Activated CD4-positive, alpha-beta T cell treated with anti-CD3 and anti-CD28 coated beads for 4 hours (primary cell): Measurements from ENCODE around the gene MRPS26.
"Not testable (repeated sequence)": the region's sequence is repeated elsewhere in the genome, so short reads cannot be mapped to it uniquely, and the experiment has no call there.

Source experiments
- DNase-seq, 2 donors: peaks; one replicate each; pipeline ENCODE4 v3.0.0-alpha.2; 2020

MRPS26 gene

GRCh38 chr20:3045816-3046676, at the start of gene MRPS26:
Gene MRPS26 (plus strand): TSS chr20:3046052. CDS start chr20:3046069, 17 bp downstream.
- peak; percentile 76 to 79 for DNase-seq

DNA sequence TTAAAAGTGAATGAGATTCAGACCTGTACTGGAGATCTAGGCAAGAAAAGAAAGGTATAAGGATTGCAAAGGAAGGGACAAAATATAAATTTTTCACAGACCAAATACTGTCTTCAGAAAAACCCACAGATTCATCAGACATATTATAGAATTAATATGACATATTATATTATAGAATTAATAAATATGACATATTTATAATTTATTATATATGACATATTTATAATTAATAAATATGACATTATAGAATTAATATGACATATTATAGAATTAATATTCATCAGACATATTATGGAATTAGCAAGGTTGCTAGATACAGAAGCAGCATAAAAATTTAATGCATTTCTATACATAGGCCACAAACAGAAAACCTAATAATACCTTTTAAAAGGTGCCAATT, 47.1 kb upstream of the MRPS26 start:
- DNase-seq, result no peak

DNA sequence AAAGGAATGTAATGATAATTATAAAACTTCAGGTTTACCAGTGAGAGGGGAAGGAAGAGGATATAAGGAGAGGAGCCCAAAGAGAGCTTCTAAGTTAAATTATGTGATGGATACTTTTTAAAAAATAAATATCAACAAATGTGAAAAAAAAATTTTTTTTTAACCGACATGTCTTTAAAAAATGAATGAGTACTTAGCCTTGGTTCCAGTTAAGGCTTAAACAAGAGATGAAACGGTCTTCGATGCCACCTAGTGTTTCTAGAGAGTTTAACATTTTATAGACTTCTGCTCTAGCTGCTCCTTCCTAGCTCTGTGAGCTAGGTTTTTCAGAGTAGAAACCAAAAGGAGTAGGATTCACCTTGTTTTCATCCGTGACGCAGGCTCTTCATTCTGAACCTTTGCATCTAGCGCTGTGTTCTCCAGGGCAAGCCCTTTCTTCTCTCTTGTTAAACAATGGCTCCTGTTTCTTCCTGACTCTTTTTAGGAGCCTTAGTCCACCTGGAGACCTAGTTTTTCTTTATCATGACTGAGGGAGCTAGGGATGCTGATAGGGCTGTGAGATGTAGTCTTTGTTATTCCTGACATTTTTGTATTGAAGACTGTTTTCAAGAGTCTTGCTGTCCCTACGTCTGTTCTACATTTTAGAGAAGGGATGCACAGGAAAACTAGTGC, 44.9 kb upstream of the MRPS26 start:
- peak in 1 of 2 donors; percentile 22 for DNase-seq

DNA sequence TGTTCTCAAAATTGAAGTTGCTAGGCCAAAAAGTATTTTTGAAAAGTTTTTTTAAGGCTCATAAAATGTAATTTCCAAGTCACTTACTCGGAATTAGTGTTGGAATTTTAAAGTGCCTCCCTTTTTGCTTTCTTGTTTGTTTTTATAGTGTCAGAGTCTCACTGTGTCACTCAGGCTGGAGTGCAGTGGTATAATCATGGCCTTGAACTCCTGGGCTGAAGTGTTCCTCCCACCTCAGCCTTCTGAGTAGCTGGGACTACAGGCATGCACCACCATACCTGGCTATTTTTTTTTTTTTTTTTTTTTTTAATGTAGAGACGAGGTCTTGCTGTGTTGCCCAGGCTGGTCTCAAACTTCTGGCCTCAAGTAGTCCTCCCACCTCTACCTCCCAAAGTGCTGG, 42.4 kb upstream of the MRPS26 start:
- no peak for DNase-seq

GRCh38 chr20:3010985-3011723, 34.7 kb upstream of the MRPS26 start:
- no peak for DNase-seq

GRCh38 chr20:3011752-3012151, 34.1 kb upstream of the MRPS26 start:
- no peak for DNase-seq

DNA sequence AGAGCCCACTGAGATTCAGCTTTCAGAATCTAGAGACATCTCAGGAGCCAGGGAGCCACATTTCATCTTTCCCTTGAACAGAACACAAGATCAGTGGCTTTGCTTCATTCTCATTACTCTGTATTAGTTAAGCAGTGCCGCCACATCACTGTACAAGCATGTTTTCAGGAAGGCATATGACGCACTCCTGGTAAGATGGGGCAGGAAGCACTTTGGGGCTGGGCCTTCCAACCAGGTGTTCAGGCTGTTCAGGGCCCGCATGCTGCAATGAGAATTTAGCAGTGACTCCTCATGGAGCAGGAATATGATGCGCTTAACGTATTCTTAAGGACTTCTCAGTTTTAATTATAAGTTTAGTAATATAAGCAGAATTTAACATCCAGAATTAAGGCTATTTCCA, 32.1 kb upstream of the MRPS26 start:
- DNase-seq, result no peak

DNA sequence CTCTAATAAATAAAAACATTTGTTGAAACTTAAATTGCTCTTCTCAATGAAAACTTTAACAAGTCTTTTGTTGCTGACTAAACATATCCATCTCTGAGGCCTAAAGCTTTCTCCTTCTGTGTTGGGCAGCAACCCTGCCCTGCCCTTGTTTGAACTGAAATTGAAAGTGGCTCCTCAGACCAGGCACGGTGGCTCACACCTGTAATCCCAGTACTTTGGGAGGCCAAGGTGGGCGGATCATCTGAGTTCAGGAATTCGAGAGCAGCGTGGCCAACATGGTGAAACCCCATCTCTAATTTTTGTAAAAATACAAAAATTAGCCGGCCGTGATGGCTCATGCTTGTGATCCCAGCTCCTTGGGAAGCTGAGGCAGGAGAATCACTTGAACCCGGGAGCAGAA, 31.7 kb upstream of the MRPS26 start:
- DNase-seq, result no peak

GRCh38 chr20:3014662-3015061, 31.2 kb upstream of the MRPS26 start:
- no peak for DNase-seq

GRCh38 chr20:3015302-3015701, 30.6 kb upstream of the MRPS26 start:
- not testable (repeated sequence) for DNase-seq

DNA sequence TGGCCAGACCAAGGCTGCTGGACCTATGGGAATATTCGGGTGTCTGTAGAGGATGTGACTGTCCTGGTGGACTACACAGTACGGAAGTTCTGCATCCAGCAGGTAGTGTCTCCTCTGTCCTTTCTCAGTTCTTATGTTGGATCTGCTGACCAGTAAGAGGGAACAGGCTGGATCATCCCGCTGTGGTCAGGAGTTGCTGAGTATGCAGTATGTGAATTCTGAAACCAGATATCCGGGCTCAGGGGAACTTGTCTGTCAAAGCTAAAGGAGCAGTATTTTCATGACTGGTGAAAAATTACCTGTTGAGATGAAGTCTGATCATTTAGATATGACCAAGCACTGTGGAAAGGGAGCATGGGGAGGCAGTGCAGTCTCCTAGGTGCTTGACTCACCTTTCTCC, 24.5 kb upstream of the MRPS26 start:
- no peak for DNase-seq

DNA sequence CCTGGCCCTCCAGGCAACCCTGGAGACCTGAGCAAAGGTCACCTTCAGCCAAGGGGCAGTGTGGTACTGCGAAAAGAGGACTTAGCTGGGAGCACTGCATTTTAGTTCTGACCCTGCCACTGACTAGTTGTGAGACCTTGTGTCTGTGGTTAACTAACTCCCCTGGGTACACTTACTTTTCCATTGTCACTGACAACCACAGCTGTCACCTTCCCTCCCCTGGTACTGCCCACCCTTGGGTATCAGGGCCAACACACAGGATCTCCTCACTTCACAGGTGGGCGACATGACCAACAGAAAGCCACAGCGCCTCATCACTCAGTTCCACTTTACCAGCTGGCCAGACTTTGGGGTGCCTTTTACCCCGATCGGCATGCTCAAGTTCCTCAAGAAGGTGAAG, 24.1 kb upstream of the MRPS26 start:
- DNase-seq, result no peak

DNA sequence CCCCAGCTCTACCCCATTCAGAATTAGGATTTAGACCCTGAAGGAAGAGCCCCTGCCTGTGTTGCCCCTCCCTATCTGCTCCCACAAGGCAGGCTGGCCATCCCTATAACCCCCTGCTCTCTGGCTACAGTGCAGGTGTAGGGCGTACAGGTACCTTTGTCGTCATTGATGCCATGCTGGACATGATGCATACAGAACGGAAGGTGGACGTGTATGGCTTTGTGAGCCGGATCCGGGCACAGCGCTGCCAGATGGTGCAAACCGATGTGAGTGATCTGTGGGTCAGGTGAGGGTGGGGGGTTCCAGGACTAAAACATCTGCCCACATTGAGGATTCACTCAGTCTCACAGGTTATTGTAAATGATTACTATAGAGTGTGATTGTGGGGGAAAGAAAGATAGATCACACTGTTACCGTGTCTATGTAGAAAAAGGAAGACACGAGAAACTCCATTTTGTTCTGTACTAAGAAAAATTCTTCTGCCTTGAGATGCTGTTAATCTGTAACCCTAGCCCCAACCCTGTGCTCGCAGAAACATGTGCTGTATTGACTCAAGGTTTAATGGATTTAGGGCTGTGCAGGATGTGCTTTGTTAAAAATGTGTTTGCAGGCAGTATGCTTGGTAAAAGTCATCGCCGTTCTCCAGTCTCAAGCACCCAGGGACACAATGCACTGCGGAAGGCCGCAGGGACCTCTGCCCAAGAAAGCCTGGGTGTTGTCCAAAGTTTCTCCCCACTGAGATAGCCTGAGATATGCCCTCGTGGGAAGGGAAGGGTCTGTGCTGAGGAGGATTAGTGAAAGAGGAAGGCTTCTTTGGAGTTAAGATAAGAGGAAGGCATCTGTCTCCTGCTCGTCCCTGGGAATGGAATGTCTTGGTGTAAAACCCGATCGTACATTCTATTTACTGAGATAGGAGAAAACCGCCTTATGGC, 23.0 kb upstream of the MRPS26 start:
- DNase-seq, result not testable (repeated sequence)

DNA sequence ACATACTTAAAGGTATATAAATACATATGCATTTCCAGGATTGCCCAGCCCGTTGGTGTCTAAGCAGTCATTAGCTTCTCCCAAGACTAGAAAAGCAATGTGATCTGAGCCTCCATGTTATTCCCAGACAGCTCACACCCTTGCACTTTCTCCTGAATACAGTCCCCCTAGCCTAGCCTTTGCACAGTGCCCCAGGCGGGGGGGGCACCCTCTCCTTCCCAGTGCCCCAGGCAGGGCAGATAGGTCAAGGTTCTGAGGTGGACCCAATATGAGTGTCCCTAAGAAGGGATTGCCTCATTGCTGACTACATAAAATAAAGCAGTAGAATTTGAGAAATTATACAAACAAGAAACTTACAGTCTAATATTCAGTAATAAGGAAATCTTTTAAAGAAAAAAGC, 17.9 kb upstream of the MRPS26 start:
- no peak for DNase-seq

- DNase-seq, result no peak
Measured at GRCh38 chr20:3031524-3032147, 14.2 kb upstream of the MRPS26 start.

DNA sequence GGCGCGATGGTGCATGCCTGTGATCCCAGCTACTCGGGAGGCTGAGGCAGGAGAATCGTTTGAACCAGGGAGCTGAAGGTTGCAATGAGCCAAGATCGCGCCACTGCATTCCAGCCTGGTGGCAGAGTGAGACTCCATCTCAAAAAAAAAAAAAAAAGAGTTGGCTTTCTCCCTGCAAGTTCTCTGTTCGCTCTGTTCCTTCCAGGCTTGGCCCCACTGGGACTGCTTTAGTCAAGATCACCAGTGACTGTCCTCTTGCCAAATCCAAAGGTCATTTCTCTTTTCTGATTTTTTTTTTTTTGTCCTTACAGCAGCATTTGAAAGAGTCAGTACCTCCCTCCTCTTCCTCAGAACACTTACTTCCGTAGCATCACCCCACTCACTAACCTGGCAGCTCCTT, 13.2 kb upstream of the MRPS26 start:
- DNase-seq, result no peak

GRCh38 chr20:3037654-3038053, 8.2 kb upstream of the MRPS26 start:
- no peak for DNase-seq

GRCh38 chr20:3038454-3038853, 7.4 kb upstream of the MRPS26 start:
- no peak for DNase-seq

GRCh38 chr20:3039426-3039825, 6.4 kb upstream of the MRPS26 start:
- DNase-seq, result no peak

GRCh38 chr20:3040086-3040485, 5.8 kb upstream of the MRPS26 start:
- DNase-seq, result no peak

DNA sequence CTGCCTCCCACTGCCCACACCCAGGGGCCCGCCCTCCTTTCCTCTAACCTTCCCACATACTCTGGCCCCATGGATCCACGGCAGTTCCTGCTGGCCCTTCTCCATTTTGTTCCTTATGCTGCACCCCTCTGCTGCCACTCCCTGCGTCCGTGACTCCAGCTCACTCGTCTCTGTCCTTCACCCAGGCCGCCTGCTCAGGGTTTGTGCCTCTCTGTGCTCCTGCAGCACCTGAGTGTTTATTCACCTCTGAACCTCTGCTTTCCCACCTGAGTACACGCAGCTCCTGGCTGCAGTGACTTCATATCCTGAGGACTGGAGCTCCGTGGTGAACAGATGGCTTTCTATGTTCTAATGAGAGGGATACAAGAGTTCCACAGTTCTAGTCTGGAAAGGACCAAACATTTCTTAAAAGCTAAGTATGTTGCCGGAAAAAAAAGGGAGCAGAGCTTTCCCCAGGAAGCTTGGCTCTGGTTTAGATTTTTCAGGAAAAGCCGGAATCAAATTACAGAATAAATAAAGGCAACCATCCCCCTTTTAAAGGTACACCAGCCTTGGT, 3.9 kb upstream of the MRPS26 start:
- no peak for DNase-seq

DNA sequence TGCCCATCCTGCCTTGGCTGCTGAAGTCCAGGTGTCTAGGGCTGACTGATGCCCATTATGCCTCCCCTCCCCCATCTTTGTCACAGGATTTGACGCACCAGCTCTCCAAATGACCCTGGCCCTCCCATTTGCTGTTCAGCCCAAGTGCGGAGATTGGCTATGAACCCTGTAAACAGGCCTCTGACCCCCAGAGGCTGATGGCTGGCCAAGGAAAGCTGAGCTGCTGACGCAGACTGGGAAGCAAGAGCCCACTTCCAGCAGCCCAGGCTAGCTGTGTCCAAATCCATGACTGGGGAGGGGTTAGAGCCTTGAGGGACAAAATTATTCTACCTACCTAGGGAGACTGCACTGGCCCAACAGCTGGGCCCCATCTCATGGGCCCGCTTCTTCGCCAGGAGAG, 3.2 kb upstream of the MRPS26 start:
- DNase-seq, result no peak
